Cardiac septum (tissue), 1 donor: ENCODE results near the gene SUGCT. TPM values are rescaled to one million over a fixed set of nuclear protein-coding genes. Genes with fewer than 3 reads are reported as not detected.
"Not testable (repeated sequence)": the region's sequence is repeated elsewhere in the genome, so short reads cannot be mapped to it uniquely, and the experiment has no call there.

Experiments
- DNase-seq: peaks from one replicate; pipeline ENCODE4 v3.0.0-alpha.2; 2020; ENCODE audit warnings: low spot score
- intact Hi-C: fragments of 100-400 bp; cut with DNase I; formaldehyde crosslinking; loops from one replicate; pipeline ENCODE4 v1.14.0; 2022
- total RNA-seq: library from RNA; stranded (reverse); fragmentation: NEBNext Ultra II Directional; extraction: Animal tissue kit (Norgen Biotek cat#: 25700); gene quantifications from one replicate; pipeline ENCODE4 v1.2.1, GENCODE V29; 2021
- donor health status: DM: no; HTN: no; CAD: no.

The SUGCT gene
- total RNA-seq, 1 donor from 2014 or later: 3.1 TPM

DNA sequence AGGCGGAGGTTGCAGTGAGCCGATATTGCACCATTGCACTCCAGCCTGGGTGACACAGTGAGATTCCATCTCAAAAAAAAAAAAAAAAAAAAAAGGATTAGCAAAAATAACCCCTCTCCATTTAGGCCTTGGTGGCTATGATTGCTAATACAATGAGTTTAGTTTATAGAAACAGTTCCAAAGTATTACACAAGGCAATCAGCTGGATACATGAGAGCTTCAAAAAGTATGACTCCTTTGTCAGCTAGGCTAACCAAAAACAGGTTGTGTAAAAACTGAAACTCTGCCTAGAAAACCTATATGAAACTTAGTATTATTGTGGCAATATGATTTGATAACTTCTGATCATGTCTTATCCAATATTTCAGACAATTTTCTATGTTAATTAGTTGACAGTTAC is 57.2 kb downstream of the SUGCT start:
- intact Hi-C loops: no loop called here
- no peak for DNase-seq

DNA sequence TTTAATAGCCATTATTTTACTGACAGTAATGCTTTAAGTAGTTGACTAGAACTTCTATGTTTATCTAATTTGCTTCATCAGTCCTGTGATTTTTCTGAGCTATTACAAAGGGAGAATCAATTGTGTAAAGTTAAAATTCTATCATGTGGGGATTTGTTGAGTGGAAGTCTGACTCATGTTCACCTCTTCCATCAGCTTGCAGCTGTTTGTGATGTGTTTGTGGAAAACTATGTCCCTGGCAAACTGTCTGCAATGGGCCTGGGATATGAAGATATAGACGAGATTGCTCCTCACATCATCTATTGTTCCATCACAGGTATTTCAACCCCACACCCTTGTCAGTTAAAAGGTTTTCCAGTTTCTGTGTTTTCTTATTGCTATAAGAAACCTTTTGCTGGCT is 59.9 kb downstream of the SUGCT start:
- no peak for DNase-seq
- intact Hi-C loops: no loop called here

DNA sequence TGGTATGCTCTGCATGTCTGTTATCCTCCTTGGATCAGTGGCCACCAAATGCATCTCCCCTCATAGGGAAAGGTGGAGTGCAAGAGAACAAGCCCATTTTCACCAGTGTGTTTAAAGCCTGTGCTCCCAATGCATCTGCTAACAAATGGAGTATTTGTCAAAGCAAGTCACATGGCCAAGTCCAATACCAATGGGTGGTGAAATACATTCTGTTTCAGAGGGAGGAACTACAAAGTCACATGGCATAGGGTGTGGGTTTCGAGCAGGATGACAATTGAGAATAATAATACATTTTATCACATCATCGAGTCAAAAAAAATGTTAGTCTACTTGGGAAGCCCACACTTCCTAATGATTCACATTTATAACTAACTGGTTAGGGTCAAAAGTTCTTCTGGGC is 62.7 kb downstream of the SUGCT start:
- DNase-seq: no peak
- intact Hi-C loops: no loop called here

DNA sequence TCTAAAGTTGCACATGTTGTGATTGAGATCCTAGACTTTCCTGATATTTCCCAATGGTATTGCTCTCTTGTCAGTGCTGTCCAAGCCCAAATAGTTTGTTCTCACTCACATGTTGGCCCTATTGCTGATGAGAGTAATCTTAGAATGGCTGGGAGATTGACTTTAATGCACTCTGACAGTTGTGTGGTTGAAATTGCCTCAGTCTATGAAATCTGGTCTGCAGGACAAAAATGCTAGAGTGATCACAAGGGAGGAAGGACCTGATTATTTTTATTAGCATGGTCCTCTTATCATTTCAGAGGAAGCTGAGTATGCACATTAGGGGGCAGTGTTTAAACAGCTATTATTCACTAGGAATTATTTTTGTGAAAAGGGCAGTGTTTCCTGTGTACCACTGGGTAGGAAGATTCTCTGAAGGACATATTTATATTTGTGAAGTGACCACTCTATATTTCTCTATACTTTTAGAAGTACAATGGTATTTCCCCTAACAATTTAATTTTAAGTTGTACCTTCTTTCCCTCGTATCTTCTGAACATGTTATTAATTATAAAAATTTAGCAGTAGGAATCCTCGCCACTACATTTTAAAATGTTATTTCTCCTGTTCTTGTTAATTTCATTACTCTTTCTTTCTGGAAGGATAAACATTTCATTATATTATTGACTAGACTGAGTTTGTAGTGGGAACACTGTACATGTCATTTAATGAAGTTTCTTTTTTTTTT is 64.4 kb downstream of the SUGCT start:
- DNase-seq: no peak
- intact Hi-C loops: no loop called here

DNA sequence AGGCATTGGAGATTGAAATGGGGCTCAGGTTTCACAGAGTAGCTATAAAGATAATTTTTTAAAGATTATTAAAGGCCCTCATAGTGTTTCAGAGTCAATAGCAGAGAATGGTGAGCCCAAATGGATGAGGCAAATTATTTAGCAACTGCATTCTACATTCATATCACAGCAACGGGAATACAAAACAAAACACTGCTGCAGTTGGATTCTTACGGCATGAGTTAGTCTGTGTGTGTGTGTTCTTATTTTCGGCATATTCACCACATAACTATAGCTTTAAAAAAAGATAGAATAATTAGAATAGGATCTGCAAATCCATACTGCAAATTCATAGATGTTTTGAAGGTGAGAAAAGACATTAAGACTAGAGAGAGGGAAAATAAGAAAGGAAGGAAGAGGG is 66.0 kb downstream of the SUGCT start:
- intact Hi-C loops: no loop called here
- no peak for DNase-seq

- DNase-seq: no peak
- intact Hi-C loops: no loop called here
Measured at GRCh38 chr7:40202851-40203250, 68.0 kb downstream of the SUGCT start.

GRCh38 chr7:40204581-40204980 is 69.8 kb downstream of the SUGCT start:
- DNase-seq: no peak
- intact Hi-C loops: no loop called here

- DNase-seq: no peak
- intact Hi-C loops: no loop called here
Measured at GRCh38 chr7:40205992-40206391, 71.2 kb downstream of the SUGCT start.

DNA sequence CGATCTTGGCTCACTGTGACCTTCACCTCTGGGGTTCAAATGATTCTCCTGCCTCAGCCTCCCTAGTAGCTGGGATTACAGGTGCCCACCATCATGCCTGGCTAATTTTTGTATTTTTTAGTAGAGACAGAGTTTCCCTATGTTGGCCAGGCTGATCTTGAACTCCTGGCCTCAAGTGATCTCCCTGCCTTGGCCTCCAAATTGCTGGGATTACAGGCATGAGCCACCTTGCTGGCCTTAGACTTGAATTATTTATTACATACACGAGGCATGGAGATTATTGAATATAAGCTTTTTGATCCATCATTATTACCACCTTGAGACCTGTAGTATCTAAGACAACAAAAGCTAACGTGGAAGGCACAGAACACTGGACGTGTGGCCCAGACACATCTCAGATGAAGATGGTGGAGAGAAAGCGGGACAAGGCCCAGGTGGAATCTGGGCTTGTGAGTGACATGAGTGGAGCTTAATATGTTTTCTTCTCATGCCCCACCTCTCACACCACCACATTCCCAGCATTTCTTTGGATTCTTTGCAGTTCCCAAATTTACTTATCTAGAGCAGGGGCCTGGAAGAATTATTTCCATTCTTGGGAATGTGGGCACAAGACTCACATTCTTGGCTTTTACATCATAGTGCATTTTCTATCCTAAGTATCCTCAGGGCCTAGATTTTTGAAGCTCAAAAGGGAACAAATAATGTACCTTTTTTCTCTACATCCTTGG is 76.6 kb downstream of the SUGCT start:
- intact Hi-C loops: no loop called here
- DNase-seq: no peak

GRCh38 chr7:40213291-40213690 is 78.5 kb downstream of the SUGCT start:
- no peak for DNase-seq
- intact Hi-C loops: no loop called here

GRCh38 chr7:40213856-40214255 is 79.1 kb downstream of the SUGCT start:
- DNase-seq: no peak
- intact Hi-C loops: no loop called here

DNA sequence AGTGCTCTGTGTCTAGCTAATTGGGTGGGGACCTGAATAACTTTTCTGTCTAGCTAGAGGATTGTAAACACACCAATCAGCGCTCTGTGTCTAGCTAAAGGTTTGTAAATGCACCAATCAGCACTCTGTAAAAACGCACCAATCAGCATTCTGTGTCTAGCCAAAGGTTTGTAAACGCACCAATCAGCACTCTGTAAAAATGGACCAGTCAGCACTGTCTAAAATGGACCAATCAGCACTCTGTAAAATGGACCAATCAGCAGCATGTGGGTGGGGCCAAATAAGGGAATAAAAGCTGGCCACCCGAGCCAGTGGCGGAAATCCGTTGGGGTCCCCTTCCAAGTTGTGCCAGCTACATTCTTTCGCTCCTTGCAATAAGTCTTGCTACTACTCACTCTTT is 83.8 kb downstream of the SUGCT start:
- intact Hi-C loops: not testable (repeated sequence)

GRCh38 chr7:40219917-40220316 is 85.1 kb downstream of the SUGCT start:
- DNase-seq: no peak
- intact Hi-C loops: no loop called here

More for the DNA sequence above, 83.8 kb downstream of the SUGCT start:
- DNase-seq: not testable (repeated sequence)

DNA sequence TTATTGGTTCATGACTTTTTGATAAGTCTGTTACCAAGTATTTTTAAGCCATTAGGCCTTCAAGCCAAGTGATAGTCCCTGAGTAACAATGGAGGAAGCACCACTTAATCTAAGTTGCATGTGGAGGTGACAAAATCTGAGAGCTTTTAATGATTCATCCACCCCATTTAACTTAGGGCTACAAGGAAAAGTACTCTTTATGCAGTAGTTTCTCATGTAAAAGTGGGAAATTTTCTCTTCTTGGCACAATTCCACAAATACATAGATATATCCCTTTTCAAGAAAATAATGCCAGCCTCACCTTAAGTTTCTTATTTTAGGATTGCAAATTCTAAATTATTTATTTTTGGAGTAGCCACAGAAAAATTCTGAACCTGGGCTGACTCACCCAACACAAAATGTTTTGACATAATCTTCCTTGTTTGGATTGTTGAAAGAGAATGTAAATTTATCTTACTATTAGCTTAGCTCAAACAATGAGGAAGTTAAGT is 85.7 kb downstream of the SUGCT start:
- intact Hi-C loops: no loop called here
- DNase-seq: no peak

DNA sequence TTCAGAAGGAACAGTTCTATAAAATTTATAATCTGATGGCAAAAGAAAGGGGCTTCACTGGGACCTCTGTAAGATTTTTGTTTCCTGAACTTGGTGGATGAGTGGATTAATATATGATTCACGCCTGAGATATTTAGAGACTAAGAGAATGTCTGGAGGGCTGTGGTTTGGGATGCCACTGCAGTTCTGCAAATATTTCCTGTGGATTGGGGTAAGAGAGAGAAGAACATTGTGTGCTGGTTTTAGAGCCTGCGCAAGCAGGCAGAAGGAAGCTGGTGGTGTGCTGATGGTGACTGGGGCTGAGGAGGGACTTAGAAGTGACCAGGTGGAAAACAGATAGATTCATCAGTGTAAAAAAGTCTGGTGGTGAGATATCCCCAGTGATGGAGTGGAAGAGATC is 87.0 kb downstream of the SUGCT start:
- intact Hi-C loops: no loop called here
- no peak for DNase-seq

DNA sequence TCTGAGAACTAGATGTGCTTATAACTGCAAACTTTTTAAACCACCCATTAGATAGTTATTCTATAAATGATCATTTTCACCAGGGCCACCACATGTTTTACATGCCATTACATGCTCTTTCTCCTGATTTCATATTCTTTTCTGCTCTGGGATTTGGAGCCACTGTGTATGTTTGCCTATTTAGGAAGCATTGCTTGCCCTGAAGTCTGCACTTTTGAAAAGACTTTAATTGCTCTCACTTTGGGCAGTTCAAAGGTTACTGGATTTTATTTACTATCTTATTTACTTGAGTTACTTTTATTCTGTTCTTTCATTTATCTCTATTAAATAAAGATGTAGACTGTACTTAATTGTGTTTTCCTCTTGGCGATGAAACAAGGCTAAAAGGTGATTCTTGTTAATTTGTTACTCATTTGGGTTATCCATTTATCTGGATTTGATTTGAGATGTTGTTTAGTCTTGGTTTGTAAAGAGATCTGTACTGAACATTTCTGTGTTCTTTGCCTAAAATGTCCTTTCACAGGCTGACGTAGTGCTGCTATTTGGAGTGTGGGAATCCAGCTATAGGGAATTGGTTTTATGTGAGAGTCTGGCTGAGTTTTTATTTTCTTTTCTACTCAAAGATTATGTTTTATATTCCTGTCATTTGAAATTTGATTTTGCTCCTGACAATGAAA is 88.8 kb downstream of the SUGCT start:
- DNase-seq: no peak
- intact Hi-C loops: no loop called here

DNA sequence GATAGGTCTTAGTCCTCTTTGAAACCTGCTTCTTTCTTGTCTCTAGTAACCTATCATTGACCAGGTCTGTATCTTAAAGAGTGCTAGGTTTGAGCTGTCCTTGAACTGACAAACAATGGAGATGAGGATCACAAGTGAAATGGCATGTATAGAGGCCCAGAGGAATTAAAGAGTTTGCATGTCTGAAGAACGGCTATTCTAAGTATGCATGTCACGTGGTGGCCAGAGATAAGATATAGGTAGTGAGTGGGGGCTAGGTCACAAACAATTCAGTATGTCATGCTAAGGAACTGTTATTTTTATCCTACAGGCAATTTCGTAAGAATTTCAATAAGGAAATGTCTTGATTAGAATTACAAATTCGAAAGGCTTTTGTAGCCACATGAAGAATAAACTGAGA is 95.3 kb downstream of the SUGCT start:
- DNase-seq: no peak
- intact Hi-C loops: loop anchor here (5.0 kb wide), 1 partner anchor 1477 kb away; no protein-coding TSS in a partner anchor

DNA sequence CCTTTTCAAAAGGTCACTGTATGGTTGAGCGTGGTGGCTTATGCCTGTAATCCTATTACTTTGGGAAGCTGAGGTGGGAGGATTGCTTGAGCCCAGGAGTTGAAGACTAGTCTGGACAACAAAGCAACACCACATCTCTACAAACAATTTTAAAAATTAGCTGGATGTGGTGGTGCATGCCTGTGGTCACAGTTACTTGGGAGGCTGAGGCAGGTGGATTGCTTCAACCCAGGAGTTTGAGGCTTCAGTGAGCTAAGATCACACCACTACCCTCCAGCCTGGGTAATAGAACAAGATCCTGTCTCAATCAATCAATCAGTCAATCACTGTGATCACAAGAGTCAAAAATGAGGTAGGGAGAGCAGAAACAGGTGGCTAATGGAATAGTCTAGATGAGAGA is 97.0 kb downstream of the SUGCT start:
- intact Hi-C loops: loop anchor here (5.0 kb wide), 1 partner anchor 1476 kb away; no protein-coding TSS in a partner anchor
- DNase-seq: no peak

GRCh38 chr7:40232242-40232893 is 97.6 kb downstream of the SUGCT start:
- intact Hi-C loops: loop anchor here (5.0 kb wide), 1 partner anchor 1475 kb away; no protein-coding TSS in a partner anchor
- no peak for DNase-seq

DNA sequence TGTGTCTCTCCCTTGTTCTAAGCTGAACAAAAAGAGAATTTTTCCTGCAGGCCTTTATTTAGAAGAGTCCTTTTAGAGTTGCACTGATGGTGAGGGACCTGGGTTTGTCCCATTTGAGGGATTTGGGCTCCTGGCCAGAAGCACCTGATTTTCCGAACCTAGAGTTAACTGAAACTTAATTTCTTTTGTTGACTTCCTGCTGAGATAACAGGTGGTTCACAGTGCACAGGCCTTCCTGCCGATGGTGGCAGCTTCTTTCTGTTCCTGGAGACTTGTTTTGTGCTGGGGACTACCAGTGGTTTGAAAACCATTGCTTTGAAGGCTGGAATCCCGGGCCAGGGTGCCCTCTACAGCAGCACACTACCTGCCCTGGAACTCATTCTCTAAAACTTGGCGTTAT is 99.2 kb downstream of the SUGCT start:
- DNase-seq: no peak
- intact Hi-C loops: loop anchor here (5.0 kb wide), 1 partner anchor 1473 kb away; no protein-coding TSS in a partner anchor
